Naive B cell (primary cell): ENCODE results near the gene CSF3R. TPM values are rescaled to one million over a fixed set of nuclear protein-coding genes. Genes with fewer than 3 reads are reported as not detected.
A peak's percentile ranks its signal among the peaks of the same experiment; 100 is the strongest.

Source experiments
- ATAC-seq, 2 donors: fragments of 150-1000 bp; cut with Tn5 transposase; 2 replicates each; pipeline ENCODE4 v1.10.0; 2021; ENCODE audit warnings: low read depth in 2 of 2, mild to moderate bottlenecking in 2 of 2, moderate library complexity in 2 of 2
- DNase-seq: peaks from one replicate; pipeline ENCODE4 v3.0.0; 2022
- H3K27ac Mint-ChIP-seq, 6 donors: one replicate each; pipeline ENCODE4 v1.8.0; 2020 to 2022; ENCODE audit warnings: mild to moderate bottlenecking in 6 of 6, mixed read lengths in 6 of 6, moderate library complexity in 5 of 6, inconsistent platforms in 2 of 6
- H3K27me3 Mint-ChIP-seq, 3 donors: one replicate each; pipeline ENCODE4 v1.8.0; 2021 to 2022; ENCODE audit warnings: mixed read lengths in 3 of 3, mild to moderate bottlenecking in 1 of 3
- H3K36me3 Mint-ChIP-seq, 2 donors: one replicate each; pipeline ENCODE4 v1.8.0; 2020 to 2022; ENCODE audit warnings: mixed read lengths in 2 of 2, inconsistent platforms in 1 of 2, mild to moderate bottlenecking in 1 of 2
- H3K4me1 Mint-ChIP-seq, 3 donors: one replicate each; pipeline ENCODE4 v1.8.0; 2020 to 2022; ENCODE audit warnings: mixed read lengths in 3 of 3, inconsistent platforms in 1 of 3, mild to moderate bottlenecking in 1 of 3, moderate library complexity in 1 of 3
- H3K4me3 Mint-ChIP-seq, 8 donors: one replicate each; pipeline ENCODE4 v1.8.0; 2020 to 2022; ENCODE audit warnings: mild to moderate bottlenecking in 8 of 8, mixed read lengths in 8 of 8, moderate library complexity in 8 of 8, inconsistent platforms in 2 of 8
- H3K9me3 Mint-ChIP-seq, 7 donors: one replicate each; pipeline ENCODE4 v1.8.0; 2020 to 2022; ENCODE audit warnings: mixed read lengths in 7 of 7, mild to moderate bottlenecking in 5 of 7, inconsistent platforms in 2 of 7, moderate library complexity in 1 of 7
- polyA plus RNA-seq, 6 donors: library from polyadenylated mRNA; unstranded; fragments of 300-500 nt; fragmentation: Illumina TruSeq; gene quantifications; one replicate each; pipeline ENCODE4 v1.2.3, GENCODE V29; 2021; ENCODE audit warnings: low read depth in 6 of 6

CSF3R gene
- polyA plus RNA-seq, 6 donors from 2014 or later = 0.12 to 4.4 (median 0.78) TPM

- DNase-seq (no peak), ATAC-seq (no peak)
- Mint-ChIP-seq H3K27me3 (peaks cover 0 to 4% (median 0%) of the 10 kb centered on the region in 3 donors), H3K36me3 (no peaks in the 10 kb centered on the region), H3K4me1 (no peaks in the 10 kb centered on the region), H3K4me3 (no peak overlapping the region), H3K9me3 (no peaks in the 10 kb centered on the region), H3K27ac (no peak overlapping the region)
Observed at GRCh38 chr1:36471830-36472641, 10.7 kb downstream of the CSF3R start.

- peak overlapping the region in 1 of 6 donors; percentile 54 for H3K27ac Mint-ChIP-seq
Observed at GRCh38 chr1:36469163-36469562, 13.6 kb downstream of the CSF3R start.

GRCh38 chr1:36467700-36468455 is 14.8 kb downstream of the CSF3R start:
- ATAC-seq (no peak), DNase-seq (no peak)
- peaks cover 15 to 22% (median 16%) of the 10 kb centered on the region in 3 donors for H3K4me1 Mint-ChIP-seq
- H3K4me3 Mint-ChIP-seq = peak overlapping the region in 1 of 8 donors; percentile 52
- H3K27me3 Mint-ChIP-seq = no peaks in the 10 kb centered on the region
- H3K9me3 Mint-ChIP-seq = no peaks in the 10 kb centered on the region
- peaks cover 0 to 5% of the 10 kb centered on the region in 2 donors for H3K36me3 Mint-ChIP-seq
- H3K27ac Mint-ChIP-seq = peak overlapping the region in 4 of 6 donors; percentile 43 to 79 (median 69)

More at GRCh38 chr1:36469163-36469562, 13.6 kb downstream of the CSF3R start:
- peaks cover 0 to 1% of the 10 kb centered on the region in 2 donors for H3K36me3 Mint-ChIP-seq
- peaks cover 6 to 10% (median 7%) of the 10 kb centered on the region in 3 donors for H3K4me1 Mint-ChIP-seq
- DNase-seq (no peak), ATAC-seq (no peak)
- H3K9me3 Mint-ChIP-seq = no peaks in the 10 kb centered on the region
- H3K4me3 Mint-ChIP-seq = no peak overlapping the region
- H3K27me3 Mint-ChIP-seq = no peaks in the 10 kb centered on the region

- Mint-ChIP-seq H3K9me3 (no peaks in the 10 kb centered on the region), H3K27me3 (no peaks in the 10 kb centered on the region), H3K36me3 (peaks cover 0 to 5% of the 10 kb centered on the region in 2 donors), H3K4me3 (no peak overlapping the region), H3K4me1 (peaks cover 17 to 28% (median 20%) of the 10 kb centered on the region in 3 donors), H3K27ac (peak overlapping the region in 4 of 6 donors; percentile 16 to 87 (median 40))
- DNase-seq = no peak
- ATAC-seq = no peak
Observed at GRCh38 chr1:36467027-36467410, 15.7 kb downstream of the CSF3R start.

- no peak for ATAC-seq
- H3K4me3 Mint-ChIP-seq = no peak overlapping the region
- peak overlapping the region in 5 of 6 donors; percentile 16 to 87 (median 38) for H3K27ac Mint-ChIP-seq
- H3K4me1 Mint-ChIP-seq = peaks cover 19 to 28% (median 22%) of the 10 kb centered on the region in 3 donors
- DNase-seq = no peak
- H3K27me3 Mint-ChIP-seq = no peaks in the 10 kb centered on the region
- H3K36me3 Mint-ChIP-seq = peaks cover 0 to 5% of the 10 kb centered on the region in 2 donors
- no peaks in the 10 kb centered on the region for H3K9me3 Mint-ChIP-seq
Observed at GRCh38 chr1:36466370-36467026, 16.2 kb downstream of the CSF3R start.

- peaks cover 3 to 10% of the 10 kb centered on the region in 2 donors for H3K36me3 Mint-ChIP-seq
- H3K4me1 Mint-ChIP-seq = peaks cover 19 to 28% (median 24%) of the 10 kb centered on the region in 3 donors
- no peak for ATAC-seq
Observed at GRCh38 chr1:36465731-36466369, 16.9 kb downstream of the CSF3R start.

GRCh38 chr1:36464605-36465393 is 17.9 kb downstream of the CSF3R start:
- no peaks in the 10 kb centered on the region for H3K27me3 Mint-ChIP-seq
- no peak for DNase-seq
- peak overlapping the region; percentile 96 to 100 (median 98) for H3K4me3 Mint-ChIP-seq
- no peaks in the 10 kb centered on the region for H3K9me3 Mint-ChIP-seq
- peaks cover 8 to 16% of the 10 kb centered on the region in 2 donors for H3K36me3 Mint-ChIP-seq
- peak; percentile 54 to 56 for ATAC-seq
- H3K27ac Mint-ChIP-seq = peak overlapping the region; percentile 97 to 99 (median 99)
- peaks cover 19 to 30% (median 24%) of the 10 kb centered on the region in 3 donors for H3K4me1 Mint-ChIP-seq

More at GRCh38 chr1:36465731-36466369, 16.9 kb downstream of the CSF3R start:
- no peaks in the 10 kb centered on the region for H3K27me3 Mint-ChIP-seq
- peak overlapping the region; percentile 38 to 99 (median 98) for H3K27ac Mint-ChIP-seq
- H3K4me3 Mint-ChIP-seq = peak overlapping the region in 4 of 8 donors; percentile 4 to 98 (median 74)
- no peaks in the 10 kb centered on the region for H3K9me3 Mint-ChIP-seq
- no peak for DNase-seq

GRCh38 chr1:36463803-36464604 is 18.7 kb downstream of the CSF3R start, which contains the start of gene MRPS15:
MRPS15 (minus strand) TSS chr1:36464384; CDS start chr1:36464275, 109 bp downstream.
- Mint-ChIP-seq H3K4me1 (peaks cover 19 to 33% (median 24%) of the 10 kb centered on the region in 3 donors), H3K27ac (peak within 1 kb of the TSS; percentile 97 to 99 (median 99)), H3K27me3 (no peaks in the 10 kb centered on the region), H3K4me3 (peak within 1 kb of the TSS; percentile 96 to 100 (median 98)), H3K9me3 (no peaks in the 10 kb centered on the region), H3K36me3 (peaks cover 8 to 23% of the 10 kb centered on the region in 2 donors)
- peak; percentile 97 to 98 for ATAC-seq
- peak; percentile 94 for DNase-seq

- DNase-seq (no peak), ATAC-seq (no peak)
- Mint-ChIP-seq H3K9me3 (no peaks in the 10 kb centered on the region), H3K4me1 (peaks cover 24 to 37% (median 29%) of the 10 kb centered on the region in 3 donors), H3K4me3 (peak overlapping the region; percentile 96 to 100 (median 98)), H3K27me3 (no peaks in the 10 kb centered on the region), H3K36me3 (peaks cover 8 to 23% of the 10 kb centered on the region in 2 donors), H3K27ac (peak overlapping the region; percentile 67 to 99 (median 99))
Observed at GRCh38 chr1:36463463-36463802, 19.3 kb downstream of the CSF3R start.

- Mint-ChIP-seq H3K36me3 (peaks cover 15 to 31% of the 10 kb centered on the region in 2 donors), H3K4me3 (peak overlapping the region in 2 of 8 donors; percentile 48 to 66), H3K4me1 (peaks cover 27 to 35% (median 28%) of the 10 kb centered on the region in 3 donors), H3K9me3 (no peaks in the 10 kb centered on the region), H3K27ac (peak overlapping the region in 3 of 6 donors; percentile 16 to 62 (median 60)), H3K27me3 (no peaks in the 10 kb centered on the region)
- DNase-seq (no peak), ATAC-seq (no peak)
Observed at GRCh38 chr1:36458910-36459309, 23.8 kb downstream of the CSF3R start.

GRCh38 chr1:36457691-36458090 is 25.0 kb downstream of the CSF3R start:
- peak overlapping the region in 3 of 6 donors; percentile 22 to 88 (median 62) for H3K27ac Mint-ChIP-seq
- H3K9me3 Mint-ChIP-seq = no peaks in the 10 kb centered on the region
- H3K27me3 Mint-ChIP-seq = no peaks in the 10 kb centered on the region
- peak overlapping the region in 2 of 8 donors; percentile 8 to 30 for H3K4me3 Mint-ChIP-seq
- DNase-seq = no peak
- no peak for ATAC-seq
- peaks cover 15 to 29% of the 10 kb centered on the region in 2 donors for H3K36me3 Mint-ChIP-seq
- H3K4me1 Mint-ChIP-seq = peaks cover 20 to 23% (median 22%) of the 10 kb centered on the region in 3 donors
